Middle frontal gyrus (tissue), 1 donor: ENCODE results near the gene DDX47.
"Not testable (repeated sequence)": the region's sequence is repeated elsewhere in the genome, so short reads cannot be mapped to it uniquely, and the experiment has no call there.

ENCODE experiments used
- DNase-seq: peaks from one replicate; pipeline ENCODE4 v3.0.0-alpha.2; 2015; ENCODE audit warnings: low spot score; ENCODE audit errors: extremely low spot score

Gene DDX47

DNA sequence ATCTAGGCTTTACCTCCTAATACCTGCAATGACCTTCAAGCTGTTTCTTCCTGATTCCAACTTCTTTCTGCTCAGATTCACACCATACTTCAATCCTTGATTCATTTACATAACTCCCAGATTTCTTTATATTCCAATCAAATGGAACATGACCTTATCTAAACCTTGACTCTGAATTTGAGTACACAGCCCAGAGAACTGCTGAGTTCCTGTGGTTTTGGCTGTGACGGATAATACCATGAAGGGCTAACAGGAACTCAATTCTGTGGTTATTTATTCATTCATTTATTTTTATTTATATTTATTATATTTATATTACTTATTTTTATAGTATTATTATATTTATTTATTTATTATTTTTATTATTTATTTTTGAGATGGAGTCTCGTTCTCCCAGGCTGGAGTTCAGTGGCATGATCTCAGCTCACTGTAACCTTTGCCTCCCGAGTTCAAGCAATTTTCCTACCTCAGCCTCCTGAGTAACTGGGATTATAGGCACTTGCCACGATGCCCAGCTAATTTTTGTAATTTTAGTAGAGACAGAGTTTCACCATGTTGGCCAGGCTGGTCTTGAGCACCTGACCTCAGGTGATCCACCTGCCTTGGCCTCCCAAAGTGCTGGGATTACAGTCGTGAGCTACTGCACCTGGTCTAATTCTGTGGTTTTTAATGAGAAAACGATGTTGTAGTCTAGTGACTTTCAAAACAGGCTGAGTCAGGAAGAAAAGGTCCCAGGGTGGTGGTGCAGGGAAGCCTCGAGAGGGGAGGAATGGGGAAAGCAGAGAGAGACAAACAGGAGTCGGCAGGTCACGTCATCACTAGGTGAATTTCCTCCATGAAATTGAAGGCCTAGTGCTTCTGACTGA, 16.0 kb upstream of the DDX47 start:
- DNase-seq, result no peak

DNA sequence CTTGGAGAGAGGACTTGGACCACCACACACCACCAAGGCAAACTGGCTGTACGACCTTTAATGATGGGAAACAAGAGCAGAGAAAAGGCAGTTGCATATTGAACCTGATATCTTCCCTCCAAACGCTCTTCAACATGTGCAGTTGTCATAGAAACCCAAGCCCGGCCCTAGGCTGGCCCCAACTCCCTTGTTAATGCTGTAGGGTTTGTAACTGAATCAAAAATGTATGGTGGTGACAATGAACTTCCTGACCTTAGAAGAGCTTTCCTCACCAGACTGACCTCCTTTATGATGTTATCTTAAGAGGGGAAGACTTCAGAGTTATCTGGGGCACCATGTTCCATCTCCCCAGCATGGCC, 15.4 kb upstream of the DDX47 start:
- no peak for DNase-seq

DNA sequence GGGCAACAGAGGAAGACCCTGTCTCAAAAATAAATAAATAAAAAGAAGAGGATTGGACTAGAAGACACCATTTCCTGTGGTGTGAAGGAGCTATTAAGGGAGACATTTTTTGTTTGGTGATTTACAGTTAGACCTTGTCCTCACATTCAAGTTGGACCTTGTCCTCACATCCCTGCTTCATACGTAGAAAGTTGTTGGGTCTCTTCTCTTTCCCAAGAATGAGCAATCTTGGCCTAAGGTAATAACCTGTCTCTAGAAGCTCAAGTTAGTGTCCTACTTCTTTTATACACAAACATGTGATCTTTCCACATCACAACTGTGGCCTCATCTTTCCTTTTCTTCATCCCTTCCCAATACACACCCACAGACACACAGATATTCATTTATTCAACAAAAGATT, 14.7 kb upstream of the DDX47 start:
- DNase-seq, result no peak

DNA sequence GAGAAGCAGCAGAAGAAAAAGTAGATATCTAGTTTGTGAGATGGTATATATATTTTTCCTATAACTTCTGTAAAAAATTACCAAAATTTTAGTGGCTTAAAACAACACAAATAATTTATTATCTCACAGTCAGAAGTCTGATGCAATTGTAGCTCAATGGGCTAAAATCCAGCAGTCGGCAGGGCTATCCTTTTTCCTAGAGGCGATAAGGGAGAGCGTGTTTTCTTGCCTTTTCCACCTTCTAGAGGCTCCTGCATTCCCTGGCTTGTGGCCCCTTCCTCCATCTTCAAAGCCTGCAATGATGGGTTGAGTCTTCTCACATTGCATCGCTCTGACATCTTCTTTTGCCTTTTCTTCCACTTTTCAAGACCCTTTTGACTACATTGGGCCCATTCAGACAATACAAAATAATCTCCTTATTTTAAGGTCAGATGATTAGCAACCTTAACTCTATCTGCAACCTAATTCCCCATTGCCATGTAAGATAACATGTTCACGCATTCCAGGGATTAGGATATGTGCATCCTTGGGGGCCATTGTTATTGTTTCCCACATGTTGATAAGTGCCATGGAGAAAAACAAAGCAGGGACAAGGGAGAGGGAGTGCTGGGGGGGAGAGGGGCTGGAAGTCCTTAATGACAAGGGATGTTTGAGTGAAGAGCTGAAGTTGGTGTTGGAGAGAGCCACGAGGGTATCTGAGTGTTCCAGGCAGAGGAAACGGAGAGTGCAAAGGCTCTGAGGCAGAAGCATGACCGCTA, 13.8 kb upstream of the DDX47 start:
- DNase-seq, result no peak

DNA sequence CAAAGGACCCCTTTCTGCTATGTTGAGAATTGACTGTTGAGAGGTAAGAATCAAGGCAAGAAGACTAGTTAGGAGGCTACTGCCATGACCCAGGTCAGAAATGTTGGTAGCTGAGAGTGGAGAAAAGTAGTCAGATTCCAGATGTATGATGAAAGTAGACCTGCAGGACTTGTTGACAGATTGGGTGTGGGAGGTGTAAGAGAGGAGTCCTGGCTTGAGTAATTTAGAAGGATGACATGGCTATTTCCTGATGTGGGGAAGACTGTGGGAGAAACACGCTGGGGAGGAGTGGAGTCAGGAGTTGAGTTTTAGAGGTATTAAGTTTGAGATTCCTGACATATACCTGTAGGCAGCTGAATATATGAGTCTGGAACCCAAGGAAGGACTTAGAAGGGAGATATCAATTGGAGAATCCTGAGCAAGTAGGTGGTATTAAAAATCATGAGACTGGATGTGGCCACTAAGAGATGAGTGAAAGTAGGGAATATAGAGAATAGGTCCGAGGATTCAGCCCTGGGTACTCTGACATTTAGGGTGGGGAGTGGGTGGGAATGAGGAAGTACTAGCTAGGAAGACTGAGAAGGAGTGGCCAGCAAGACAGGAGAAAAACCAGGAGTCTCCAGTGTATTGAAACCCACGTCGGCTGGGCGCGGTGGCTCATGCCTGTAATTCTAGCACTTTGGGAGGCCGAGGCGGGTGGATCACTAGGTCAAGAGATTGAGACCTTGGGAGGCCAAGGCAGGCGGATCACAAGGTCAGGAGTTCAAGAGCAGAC, 12.6 kb upstream of the DDX47 start:
- no peak for DNase-seq

DNA sequence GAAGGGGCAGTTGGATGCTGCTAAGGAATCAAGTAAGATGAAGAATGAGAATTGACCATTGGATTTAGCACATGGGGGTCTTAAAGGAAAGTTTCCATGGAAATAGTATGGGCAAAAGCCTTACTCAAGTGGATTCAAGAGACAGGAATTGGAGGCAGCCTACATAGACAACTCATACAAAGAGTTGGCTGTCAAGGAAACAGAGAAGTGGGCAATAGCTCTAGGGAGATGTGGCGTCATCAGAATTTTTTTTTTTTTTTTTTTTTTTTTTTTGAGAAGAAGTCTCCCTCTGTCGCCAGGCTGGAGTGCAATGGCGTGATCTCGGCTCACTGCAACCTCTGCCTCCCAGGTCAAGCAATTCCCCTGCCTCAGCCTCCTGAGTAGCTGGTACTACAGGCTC, 11.5 kb upstream of the DDX47 start:
- not testable (repeated sequence) for DNase-seq

DNA sequence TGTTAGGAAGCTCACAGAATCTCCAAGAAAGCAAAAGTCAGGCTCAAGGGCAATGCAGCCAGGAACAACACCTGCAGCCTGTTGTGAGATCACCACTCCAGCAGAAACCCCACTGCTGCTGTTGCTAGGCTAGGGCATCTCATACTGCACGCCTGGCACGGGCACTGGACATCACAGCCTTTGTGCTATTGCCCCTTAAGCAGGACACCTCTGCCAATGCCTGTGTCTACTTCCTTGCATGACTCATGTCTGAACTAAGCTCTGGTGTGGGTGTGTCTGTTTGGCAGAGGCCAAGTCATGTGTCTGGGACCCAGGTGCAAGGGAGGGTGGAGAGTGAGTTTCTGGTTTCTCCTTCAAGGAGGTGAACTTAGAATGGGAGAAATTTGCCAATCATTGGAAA, 10.0 kb upstream of the DDX47 start:
- no peak for DNase-seq

DNA sequence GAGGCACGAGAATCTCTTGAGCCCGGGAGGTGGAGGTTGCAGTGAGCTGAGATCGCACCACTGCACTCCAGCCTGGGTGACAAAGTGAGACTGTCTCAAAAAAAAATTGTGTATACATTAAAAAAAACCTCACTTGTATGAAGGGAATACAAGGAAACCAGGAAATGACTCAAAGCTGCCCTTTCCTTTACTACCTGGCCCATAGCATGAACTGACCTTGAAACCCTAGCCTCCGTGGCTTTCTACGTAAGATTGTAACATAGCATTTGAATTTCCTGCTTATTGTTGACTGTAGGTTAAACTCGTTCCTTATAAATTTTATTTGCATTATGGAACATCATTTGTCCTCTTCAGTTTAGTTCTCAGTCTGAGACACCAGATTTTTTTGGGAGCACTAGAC, 9.1 kb upstream of the DDX47 start:
- no peak for DNase-seq

DNA sequence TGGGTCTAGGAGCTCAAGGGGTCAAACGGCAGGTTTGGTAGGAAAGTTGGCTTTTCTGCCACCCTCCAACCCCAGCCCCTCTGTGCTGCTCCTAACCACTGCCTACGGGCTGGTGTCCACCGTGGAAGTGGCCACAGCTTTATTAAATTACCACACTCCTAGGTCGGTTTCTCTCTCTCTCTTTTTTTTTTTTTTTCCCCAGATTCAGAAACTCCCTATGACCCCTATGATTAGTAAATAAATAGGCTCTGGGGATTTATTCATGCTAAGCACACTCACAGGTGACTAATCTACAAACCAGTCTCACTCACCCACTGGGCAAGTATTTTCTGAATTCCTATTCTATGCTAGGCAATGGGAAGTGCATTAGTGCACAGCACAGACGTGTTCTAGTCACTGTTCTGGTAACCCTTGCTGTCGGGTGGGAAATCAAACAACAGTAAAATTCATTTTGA, 8.7 kb upstream of the DDX47 start:
- no peak for DNase-seq

DNA sequence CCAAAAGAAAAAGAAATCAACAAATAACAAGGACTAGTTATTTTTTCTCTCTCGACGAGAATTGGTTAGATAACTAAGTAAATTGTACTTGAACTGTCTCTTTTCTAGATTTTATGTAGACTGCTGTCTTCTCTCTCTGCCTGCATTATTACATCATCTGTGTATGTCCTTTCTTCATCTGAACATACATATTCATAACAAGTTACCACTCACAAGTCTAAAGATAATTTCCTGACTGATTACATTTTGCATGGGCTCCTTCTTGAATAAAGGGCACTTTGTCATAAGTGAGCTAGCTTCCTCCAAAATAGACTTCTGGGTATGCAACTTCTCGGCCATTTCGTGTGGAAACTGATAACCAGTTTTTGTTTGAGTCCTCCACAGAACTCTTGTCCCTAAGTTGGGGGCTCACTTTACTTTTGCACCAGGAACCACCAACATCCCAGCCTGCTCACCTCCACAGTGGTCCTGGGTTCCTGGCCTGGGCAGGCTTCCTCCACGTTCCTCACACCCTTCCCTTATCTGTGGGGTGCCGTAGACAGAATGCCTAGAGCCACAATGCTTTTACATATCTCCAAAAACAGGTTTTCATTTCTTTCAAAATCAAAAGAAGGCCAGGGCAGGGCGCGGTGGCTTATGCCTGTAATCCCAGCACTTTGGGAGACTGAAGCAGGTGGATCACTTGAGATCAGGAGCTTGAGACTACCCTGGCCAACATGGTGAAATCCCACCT, 6.2 kb upstream of the DDX47 start:
- DNase-seq, result no peak

DNA sequence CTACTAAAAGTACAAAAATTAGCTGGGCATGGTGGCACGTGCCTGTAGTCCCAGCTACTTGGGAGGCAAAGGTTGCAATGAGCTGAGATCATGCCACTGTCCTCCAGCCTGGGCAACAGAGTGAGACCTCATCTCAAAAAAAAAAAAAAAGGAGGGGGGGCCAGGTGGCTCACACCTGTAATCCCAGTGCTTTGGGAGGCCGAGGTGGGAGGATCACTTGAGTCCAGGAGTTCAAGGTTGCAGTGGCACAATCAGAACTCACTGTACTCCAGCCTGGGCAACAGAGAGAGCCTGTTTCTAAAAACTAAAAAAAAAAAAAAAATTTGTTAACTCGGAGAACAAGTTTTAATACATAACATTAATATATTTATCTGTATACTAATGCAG, 5.6 kb upstream of the DDX47 start:
- DNase-seq, result not testable (repeated sequence)

DNA sequence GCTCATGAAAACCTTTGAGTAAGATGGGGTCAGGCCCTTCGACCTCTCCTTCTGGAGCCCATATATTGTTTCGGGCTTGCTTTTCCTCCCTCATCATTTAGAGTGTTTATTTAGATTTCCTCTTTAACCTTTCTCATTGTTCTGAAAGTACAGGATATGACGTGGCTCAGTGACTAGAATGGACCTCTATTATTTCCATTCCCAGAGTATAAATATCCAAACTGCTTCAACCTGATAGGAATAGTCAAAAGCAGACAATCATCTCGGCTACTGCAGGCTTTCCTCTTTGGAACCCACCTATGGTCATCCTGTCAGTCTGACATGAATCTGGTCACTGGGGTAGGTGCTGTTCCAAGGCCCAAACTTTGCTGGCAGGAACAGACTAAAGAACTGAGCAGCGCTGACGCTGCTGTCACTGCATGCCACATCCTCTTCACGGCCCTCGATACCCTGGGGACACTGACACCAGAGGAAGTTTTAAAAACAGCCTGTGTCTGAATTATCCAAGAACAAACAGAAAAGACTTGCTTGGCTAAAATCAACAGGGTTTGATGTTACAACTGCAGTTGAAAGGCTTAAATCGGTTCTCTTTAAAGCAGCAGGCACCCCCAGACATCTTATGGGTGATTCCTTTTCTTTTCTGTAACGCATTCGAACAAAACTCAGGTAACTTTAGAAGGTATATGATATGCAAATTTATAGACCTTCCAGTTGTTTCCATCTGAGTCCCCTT, 5.0 kb upstream of the DDX47 start:
- DNase-seq, result no peak

DNA sequence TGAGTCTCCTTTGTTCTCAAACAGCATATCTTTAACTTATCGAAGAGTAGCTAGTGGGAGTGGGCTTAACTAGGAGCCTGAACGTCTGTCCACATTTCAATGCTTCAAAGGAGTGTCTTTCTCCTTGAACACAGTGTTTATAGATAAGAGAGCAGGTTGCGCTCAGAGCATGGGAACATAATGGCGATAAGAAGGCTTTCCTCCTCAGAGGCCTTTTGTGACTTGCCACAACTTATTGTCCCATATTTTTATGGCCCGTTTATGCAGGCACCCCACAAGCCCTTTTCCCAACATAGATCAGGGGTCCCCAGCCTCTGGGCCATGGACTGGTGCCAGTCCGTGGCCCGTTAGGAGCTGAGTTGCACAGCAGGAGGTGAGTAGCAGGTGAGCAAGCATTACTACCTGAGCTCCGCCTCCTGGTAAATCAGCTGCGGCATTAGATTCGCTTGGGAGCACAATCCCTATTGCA, 2.6 kb upstream of the DDX47 start:
- DNase-seq, result no peak

DNA sequence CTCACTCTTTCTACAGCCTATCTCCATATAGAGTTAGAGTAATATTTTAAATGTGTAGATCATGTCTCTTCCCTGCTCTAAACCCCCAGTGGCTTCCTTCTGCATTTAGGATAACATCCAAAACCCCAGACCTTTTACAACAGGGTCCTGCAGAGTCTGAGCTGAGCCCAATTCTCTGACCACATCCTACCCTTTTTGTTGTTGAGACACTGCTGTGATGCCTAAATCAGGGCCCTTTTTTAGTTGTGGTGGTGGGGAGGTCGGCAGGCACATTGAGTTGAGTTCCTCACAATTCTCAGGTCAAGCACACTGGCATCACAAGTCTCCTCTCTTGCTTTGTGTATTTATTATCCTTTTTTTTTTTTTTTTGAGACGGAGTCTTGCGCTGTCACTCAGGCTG, 1.8 kb upstream of the DDX47 start:
- DNase-seq, result no peak

DNA sequence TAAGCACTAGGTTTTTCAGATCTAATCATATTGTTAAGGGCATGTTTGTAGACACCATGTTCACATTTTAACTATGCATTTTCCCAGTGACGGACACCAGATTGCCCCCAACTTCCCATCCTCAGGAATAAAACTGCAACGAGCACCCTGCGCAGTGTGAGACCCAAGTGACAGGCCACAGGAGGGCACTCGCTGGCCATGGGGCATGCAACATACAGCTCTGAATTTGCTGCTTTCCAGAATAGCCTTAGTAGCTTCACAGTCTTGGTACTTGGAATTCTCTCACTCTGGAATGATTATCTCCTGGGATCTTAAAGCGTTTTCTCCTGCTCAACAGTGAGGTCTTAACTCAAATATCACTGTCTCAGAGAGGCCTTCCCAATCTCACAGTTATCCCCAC, 972 bp upstream of the DDX47 start:
- DNase-seq, result no peak

DNA sequence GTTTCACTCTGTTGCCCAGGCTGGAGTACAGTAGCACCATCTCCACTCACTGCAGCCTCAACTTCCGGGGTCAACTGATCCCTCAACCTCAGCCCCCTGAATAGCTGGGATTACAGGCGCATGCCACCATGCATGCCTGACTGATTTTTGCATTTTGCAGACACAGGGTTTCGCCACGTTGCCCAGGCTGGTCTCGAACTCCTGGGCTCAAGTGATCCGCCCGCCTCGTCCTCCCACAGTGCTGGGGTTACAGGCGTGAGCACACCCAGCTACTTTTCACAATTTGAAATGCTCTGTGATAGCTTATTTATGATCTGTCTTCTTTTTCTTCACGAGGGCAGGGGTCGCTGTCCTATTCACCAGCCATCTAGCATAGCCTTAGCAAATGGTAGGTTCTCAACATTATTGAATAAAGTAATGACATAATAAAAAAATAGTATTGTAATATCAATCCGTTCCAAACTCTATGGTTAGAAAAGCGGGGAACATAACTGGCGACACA, 477 bp upstream of the DDX47 start:
- DNase-seq, result no peak

DNA sequence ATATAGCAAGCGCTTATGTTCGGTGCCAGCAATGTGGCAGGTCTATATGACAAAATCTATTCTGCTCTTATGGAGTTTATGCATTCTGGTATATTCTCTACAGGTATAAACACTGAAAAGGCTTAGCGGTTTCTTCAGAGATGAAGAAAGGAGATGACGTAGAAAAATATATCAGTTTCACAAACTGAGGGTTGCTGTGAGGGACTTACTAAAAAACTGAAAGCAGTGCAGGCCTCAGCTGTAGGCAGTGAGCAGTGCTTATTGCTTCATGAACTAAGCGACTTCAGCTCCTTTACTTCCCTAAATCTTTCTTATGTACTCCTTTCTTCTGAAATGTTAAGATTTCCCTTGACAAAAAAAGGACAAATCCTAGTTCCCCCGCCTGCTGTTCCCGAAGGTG, 4.5 kb downstream of the DDX47 start:
- no peak for DNase-seq

DNA sequence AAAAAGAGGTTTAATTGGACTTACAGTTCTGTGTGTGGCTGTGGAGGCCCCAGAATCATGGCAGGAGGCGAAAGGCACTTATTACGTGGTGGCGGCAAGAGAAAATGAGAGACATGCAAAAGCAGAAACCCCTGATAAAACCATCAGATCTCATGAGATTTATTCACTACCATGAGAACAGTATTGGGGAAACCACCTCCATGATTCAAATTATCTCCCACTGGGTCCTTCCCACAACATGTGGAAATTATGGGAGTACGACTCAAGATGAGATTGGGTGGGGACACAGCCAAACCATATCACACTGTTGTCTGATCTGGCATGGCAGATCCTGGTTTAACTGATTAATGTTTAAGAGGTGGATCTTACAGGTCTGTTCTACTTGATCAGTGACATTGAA, 5.6 kb downstream of the DDX47 start:
- no peak for DNase-seq

DNA sequence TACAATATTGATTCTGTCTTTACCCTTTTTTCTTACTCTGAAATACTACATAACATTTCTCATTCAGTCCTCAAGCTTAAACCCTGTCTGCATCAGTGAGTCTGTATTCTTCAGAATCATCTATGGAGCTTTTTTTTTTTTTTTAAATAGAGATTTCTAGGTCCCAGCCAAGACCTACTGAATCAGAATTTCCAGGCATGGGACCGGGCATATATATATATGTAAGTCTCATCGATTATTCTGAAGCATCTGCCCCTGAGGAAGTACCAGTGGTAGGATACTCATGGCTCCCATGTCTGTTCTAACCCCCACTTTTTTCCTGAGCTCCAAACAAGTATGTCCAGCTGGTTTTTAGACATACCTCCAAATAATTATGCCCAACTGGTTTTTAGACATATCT, 6.1 kb downstream of the DDX47 start:
- DNase-seq, result no peak

DNA sequence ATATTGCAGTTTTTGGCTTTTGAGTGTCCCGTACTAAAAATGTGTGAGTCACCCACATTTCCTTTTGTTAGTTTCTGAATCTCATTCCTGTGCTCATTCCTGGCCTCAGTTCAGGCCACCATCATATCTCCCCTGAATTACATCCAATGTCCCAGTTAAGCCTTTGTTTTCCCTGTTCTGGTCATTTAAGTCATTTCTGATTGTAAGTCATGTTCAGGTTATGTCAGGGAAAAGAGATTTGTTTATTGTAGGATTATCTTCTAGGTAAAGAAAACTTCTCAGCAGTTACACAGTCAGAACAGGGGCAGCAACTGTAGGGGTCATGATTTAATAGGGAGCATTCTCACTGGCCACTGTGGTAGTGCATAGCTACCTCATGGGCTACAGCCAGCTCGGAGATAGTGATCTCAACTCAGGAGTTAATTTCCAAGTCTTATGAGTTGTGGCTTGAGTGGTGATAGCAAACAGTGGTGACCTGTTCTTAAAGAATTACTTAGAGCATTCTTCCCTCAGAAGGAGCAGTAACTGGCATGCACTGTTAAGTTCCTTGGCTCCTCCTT, 6.7 kb downstream of the DDX47 start:
- no peak for DNase-seq
